ENCODE measurements around the gene LIPK.

DNA sequence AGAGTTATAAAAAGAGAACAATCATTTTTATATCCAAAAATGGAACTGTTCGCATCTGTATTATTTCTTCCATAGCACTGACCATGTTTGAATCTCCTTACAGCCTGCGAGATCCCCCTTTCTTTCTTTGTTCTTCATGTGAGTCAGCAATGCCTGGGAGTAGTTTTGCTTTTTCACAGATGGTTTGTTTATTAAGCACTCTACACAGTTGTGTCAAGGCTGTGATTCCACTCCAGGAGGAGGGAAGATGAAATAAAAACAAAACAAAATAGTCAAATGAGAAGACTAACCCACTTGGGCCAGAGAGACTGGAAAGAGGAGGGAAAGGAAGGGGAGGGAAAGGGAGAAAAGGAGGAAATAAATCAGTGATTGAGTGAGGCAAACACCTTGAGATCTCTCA lies 34.0 kb upstream of the LIPK start:
- TF ChIP-seq EZH2 (conservative IDR thresholded peaks at IDR 0.05; ENCODE audit: low read depth, low read length), result no peak
- no peak for TF ChIP-seq ELF4 (CRISPR knock-in tag; IDR thresholded peaks at IDR 0.05; ENCODE audit: borderline replicate concordance)

Measured in HepG2 (cell line).